ENCODE data around the gene SLC25A22. TPM values are rescaled to one million over a fixed set of nuclear protein-coding genes. Genes with fewer than 3 reads are reported as not detected.

Gene SLC25A22
- total RNA-seq, 1 donor from 2014 or later: 2.2 TPM

- DNase-seq (ENCODE audit: low spot score): no peak
Measured at GRCh38 chr11:760236-760635, 37.8 kb downstream of the SLC25A22 start.

- DNase-seq (ENCODE audit: low spot score): no peak
Measured at GRCh38 chr11:749731-750130, 48.4 kb downstream of the SLC25A22 start.

GRCh38 chr11:748007-748359 is 50.1 kb downstream of the SLC25A22 start:
- DNase-seq (ENCODE audit: low spot score): no peak

- peak; percentile 90 for DNase-seq (ENCODE audit: low spot score)
Measured at GRCh38 chr11:747158-748006, 50.7 kb downstream of the SLC25A22 start, which contains the start of gene TALDO1. TSS of gene TALDO1 (plus strand) at chr11:747464. CDS start at chr11:747482, 18 bp downstream.

- DNase-seq (ENCODE audit: low spot score): no peak
Measured at GRCh38 chr11:746289-747157, 51.6 kb downstream of the SLC25A22 start.

- DNase-seq (ENCODE audit: low spot score): no peak
Measured at GRCh38 chr11:745428-745827, 52.7 kb downstream of the SLC25A22 start.

- no peak for DNase-seq (ENCODE audit: low spot score)
Measured at GRCh38 chr11:742571-743201, 55.4 kb downstream of the SLC25A22 start.

GRCh38 chr11:742156-742546 is 55.9 kb downstream of the SLC25A22 start:
- no peak for DNase-seq (ENCODE audit: low spot score)

Other genes with a start within 250 kb of the SLC25A22 start
- gene LMNTD2, start 237.5 kb downstream of the SLC25A22 start, total RNA-seq (ENCODE audit: insufficient read depth, low replicate concordance): 0.48 TPM
- gene RASSF7, start 237.3 kb downstream of the SLC25A22 start, total RNA-seq (ENCODE audit: insufficient read depth, low replicate concordance): 1.7 TPM
- gene PHRF1, start 221.8 kb downstream of the SLC25A22 start, total RNA-seq (ENCODE audit: insufficient read depth, low replicate concordance): 31.5 TPM
- gene IRF7, start 182.3 kb downstream of the SLC25A22 start, total RNA-seq (ENCODE audit: insufficient read depth, low replicate concordance): 16.6 TPM
- gene CDHR5, start 173.3 kb downstream of the SLC25A22 start, total RNA-seq (ENCODE audit: insufficient read depth, low replicate concordance): not detected
- gene SCT, start 171.1 kb downstream of the SLC25A22 start, total RNA-seq (ENCODE audit: insufficient read depth, low replicate concordance): not detected
- gene DRD4, start 161.0 kb downstream of the SLC25A22 start, total RNA-seq (ENCODE audit: insufficient read depth, low replicate concordance): not detected
- 54.9 TPM for gene DEAF1, start 103.1 kb downstream of the SLC25A22 start, total RNA-seq (ENCODE audit: insufficient read depth, low replicate concordance)
- 7.7 TPM for gene TMEM80, start 102.5 kb downstream of the SLC25A22 start, total RNA-seq (ENCODE audit: insufficient read depth, low replicate concordance)
- gene EPS8L2, start 92.0 kb downstream of the SLC25A22 start, total RNA-seq (ENCODE audit: insufficient read depth, low replicate concordance): 28.6 TPM
- gene TALDO1, start 50.8 kb downstream of the SLC25A22 start, total RNA-seq (ENCODE audit: insufficient read depth, low replicate concordance): 76.1 TPM
- gene GATD1, start 20.8 kb downstream of the SLC25A22 start, total RNA-seq (ENCODE audit: insufficient read depth, low replicate concordance): 26.2 TPM
- gene CEND1, start 8.2 kb downstream of the SLC25A22 start, total RNA-seq (ENCODE audit: insufficient read depth, low replicate concordance): 1.4 TPM
- 19.3 TPM for gene PIDD1, start 7.0 kb upstream of the SLC25A22 start, total RNA-seq (ENCODE audit: insufficient read depth, low replicate concordance)
- gene RPLP2, start 11.7 kb upstream of the SLC25A22 start, total RNA-seq (ENCODE audit: insufficient read depth, low replicate concordance): 439 TPM
- gene PNPLA2, start 20.6 kb upstream of the SLC25A22 start, total RNA-seq (ENCODE audit: insufficient read depth, low replicate concordance): 6.7 TPM
- gene CRACR2B, start 29.6 kb upstream of the SLC25A22 start, total RNA-seq (ENCODE audit: insufficient read depth, low replicate concordance): 3.1 TPM
- 159 TPM for gene CD151, start 34.7 kb upstream of the SLC25A22 start, total RNA-seq (ENCODE audit: insufficient read depth, low replicate concordance)
- gene POLR2L, start 44.2 kb upstream of the SLC25A22 start, total RNA-seq (ENCODE audit: insufficient read depth, low replicate concordance): 14.0 TPM
- gene TSPAN4, start 44.6 kb upstream of the SLC25A22 start, total RNA-seq (ENCODE audit: insufficient read depth, low replicate concordance): 43.8 TPM
- gene CHID1, start 112.5 kb upstream of the SLC25A22 start, total RNA-seq (ENCODE audit: insufficient read depth, low replicate concordance): 69.6 TPM
- 24.1 TPM for gene AP2A2, start 127.6 kb upstream of the SLC25A22 start, total RNA-seq (ENCODE audit: insufficient read depth, low replicate concordance)
- 0.24 TPM for gene MUC6, start 238.4 kb upstream of the SLC25A22 start, total RNA-seq (ENCODE audit: insufficient read depth, low replicate concordance)